ENCODE measurements around the gene TMEM141. TPM values are rescaled to one million over a fixed set of nuclear protein-coding genes. Genes with fewer than 3 reads are reported as not detected.
"Not testable (repeated sequence)": the region's sequence is repeated elsewhere in the genome, so short reads cannot be mapped to it uniquely, and the experiment has no call there.

TMEM141 gene
- total RNA-seq, 4 donors from 2014 or later = 179 to 392 (median 224) TPM

DNA sequence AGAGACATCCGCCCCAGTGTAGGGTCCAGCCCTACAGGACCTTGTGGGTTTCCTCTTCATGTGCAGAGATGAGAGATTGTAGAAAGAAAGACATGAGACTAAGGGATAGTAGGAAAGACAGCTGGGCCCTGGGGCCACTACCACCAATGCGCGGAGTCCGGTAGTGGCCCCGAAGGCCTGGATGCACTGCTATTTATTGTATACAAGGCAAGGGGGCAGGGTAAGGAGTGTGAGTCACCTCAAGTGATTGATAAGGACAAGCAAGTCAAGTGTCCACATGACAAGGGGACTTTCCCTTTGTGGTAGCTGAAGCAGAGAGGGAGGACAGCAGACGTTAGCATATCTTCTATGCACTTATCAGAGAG is 6.2 kb upstream of the TMEM141 start:
- TF ChIP-seq, protein P1, sequence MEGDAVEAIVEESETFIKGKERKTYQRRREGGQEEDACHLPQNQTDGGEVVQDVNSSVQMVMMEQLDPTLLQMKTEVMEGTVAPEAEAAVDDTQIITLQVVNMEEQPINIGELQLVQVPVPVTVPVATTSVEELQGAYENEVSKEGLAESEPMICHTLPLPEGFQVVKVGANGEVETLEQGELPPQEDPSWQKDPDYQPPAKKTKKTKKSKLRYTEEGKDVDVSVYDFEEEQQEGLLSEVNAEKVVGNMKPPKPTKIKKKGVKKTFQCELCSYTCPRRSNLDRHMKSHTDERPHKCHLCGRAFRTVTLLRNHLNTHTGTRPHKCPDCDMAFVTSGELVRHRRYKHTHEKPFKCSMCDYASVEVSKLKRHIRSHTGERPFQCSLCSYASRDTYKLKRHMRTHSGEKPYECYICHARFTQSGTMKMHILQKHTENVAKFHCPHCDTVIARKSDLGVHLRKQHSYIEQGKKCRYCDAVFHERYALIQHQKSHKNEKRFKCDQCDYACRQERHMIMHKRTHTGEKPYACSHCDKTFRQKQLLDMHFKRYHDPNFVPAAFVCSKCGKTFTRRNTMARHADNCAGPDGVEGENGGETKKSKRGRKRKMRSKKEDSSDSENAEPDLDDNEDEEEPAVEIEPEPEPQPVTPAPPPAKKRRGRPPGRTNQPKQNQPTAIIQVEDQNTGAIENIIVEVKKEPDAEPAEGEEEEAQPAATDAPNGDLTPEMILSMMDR (IDR thresholded peaks at IDR 0.05) = no peak
- no peak for TF ChIP-seq EP300 (IDR thresholded peaks at IDR 0.05; ENCODE audit: low read depth)
- TF ChIP-seq POLR2AphosphoS5 (IDR thresholded peaks at IDR 0.05) = no peak
- no peak for TF ChIP-seq POLR2A (IDR thresholded peaks at IDR 0.05)
- WGBS, 2 donors (ENCODE audit: low coverage in 1 of 2) = 89% methylated on average over 6 of the region's 6 CpGs; no CpG with 5 or more reads in 1 of the 2 donors
- in situ Hi-C loops (cut with MboI; ENCODE audit: low pct_ligation_motif_present in 1 of 4, low pct_unique_long_range_greater_than_20kb in 1 of 4, low sequenced_read_pairs in 3 of 4) = loop anchor here (10.0 to 25.0 kb wide), 3 partner anchors 250 to 260 kb away; partner anchors contain the start of genes FUT7 (in 3 of the 4), NPDC1 (in 3 of the 4) and ABCA2 (in 2 of the 4)
- no peaks in the 10 kb centered on the region for H3K27me3 ChIP-seq
- H3K36me3 ChIP-seq = no peaks in the 10 kb centered on the region
- H3K4me3 ChIP-seq = no peak overlapping the region
- peaks cover 9 to 26% (median 16%) of the 10 kb centered on the region in 4 donors for H3K4me1 ChIP-seq
- intact Hi-C loops (cut with DNase I; ENCODE audit: low total_unique reads) = no loop called here
- no peak for DNase-seq
- no peak overlapping the region for H3K27ac ChIP-seq
- H3K9me3 ChIP-seq = no peaks in the 10 kb centered on the region

DNA sequence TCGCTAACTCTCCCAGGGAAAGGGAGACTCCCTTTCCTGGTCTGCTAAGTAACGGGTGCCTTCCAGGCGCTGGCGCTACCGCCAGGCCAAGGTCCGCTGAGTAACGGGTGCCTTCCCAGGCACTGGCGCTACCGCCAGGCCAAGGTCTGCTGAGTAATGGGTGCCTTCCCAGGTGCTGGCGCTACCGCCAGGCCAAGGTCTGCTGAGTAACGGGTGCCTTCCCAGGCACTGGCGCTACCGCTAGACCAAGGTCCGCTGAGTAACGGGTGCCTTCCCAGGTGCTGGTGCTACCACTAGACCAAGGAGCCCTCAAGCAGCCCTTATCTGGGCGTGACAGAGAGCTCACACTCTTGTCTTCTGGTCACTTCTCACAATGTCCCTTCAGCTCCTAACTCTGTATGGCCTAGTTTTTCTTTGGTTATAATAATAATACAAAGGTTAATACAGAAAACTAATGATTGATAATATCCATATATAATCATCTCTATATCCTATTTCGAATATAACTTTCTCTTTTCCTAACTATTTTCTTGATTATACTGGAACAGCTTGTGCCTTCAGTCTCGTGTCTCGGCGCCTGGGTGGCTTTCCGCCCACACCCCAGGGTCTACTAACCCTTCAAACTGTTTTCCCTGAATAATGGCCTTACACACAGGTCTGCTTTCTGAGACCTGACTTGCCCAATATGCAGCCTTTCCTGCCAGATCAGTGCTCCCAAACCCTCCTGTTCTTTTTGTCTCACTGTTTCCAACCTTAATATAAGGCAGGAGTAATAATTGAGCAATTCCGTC is 5.4 kb upstream of the TMEM141 start:
- peak; percentile 9 for DNase-seq
- intact Hi-C loops (cut with DNase I; ENCODE audit: low total_unique reads) (loop anchor here (2.0 kb wide), 1 partner anchor 249 kb away; no protein-coding TSS in a partner anchor), in situ Hi-C loops (cut with MboI; ENCODE audit: low pct_ligation_motif_present in 1 of 4, low pct_unique_long_range_greater_than_20kb in 1 of 4, low sequenced_read_pairs in 3 of 4) (loop anchor here (10.0 to 25.0 kb wide), 3 partner anchors 249 to 259 kb away; partner anchors contain the start of genes FUT7 (in 3 of the 4), NPDC1 (in 3 of the 4) and ABCA2 (in 2 of the 4))
- H3K4me1 ChIP-seq = peaks cover 14 to 33% (median 21%) of the 10 kb centered on the region in 4 donors
- not testable (repeated sequence) for H3K36me3 ChIP-seq, H3K27me3 ChIP-seq, H3K9me3 ChIP-seq, H3K27ac ChIP-seq, H3K4me3 ChIP-seq
- WGBS, 2 donors (ENCODE audit: low coverage in 1 of 2) = 67 to 77% methylated on average over 6 to 19 of the region's 23 CpGs

DNA sequence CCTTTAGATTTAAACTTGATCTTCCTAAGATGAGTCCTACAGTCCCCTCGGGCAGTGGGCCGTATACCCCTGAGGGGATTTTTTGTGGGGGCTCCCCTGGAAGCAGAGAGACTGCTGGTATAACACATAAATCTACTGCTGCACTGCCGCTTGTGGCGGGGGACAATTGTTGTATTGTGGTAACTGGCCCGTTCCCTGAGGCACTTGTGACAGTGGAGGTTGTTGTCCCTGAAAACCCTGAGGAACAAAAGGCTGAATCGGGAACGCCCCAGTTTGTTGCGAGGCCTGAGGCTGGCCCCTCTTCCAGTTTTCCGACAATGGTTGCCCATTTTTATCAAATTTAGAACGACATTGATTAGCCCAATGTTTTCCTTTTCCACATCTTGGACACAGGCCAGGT is 4.7 kb upstream of the TMEM141 start:
- DNase-seq = no peak
- Histone ChIP-seq H3K27ac (peak overlapping the region in 1 of 4 donors; percentile 95), H3K9me3 (no peaks in the 10 kb centered on the region), H3K27me3 (no peaks in the 10 kb centered on the region), H3K36me3 (no peaks in the 10 kb centered on the region), H3K4me1 (peaks cover 14 to 33% (median 22%) of the 10 kb centered on the region in 4 donors), H3K4me3 (no peak overlapping the region)
- intact Hi-C loops (cut with DNase I; ENCODE audit: low total_unique reads) (loop anchor here (2.0 kb wide), 1 partner anchor 248 kb away; no protein-coding TSS in a partner anchor), in situ Hi-C loops (cut with MboI; ENCODE audit: low pct_ligation_motif_present in 1 of 4, low pct_unique_long_range_greater_than_20kb in 1 of 4, low sequenced_read_pairs in 3 of 4) (loop anchor here (10.0 to 25.0 kb wide), 3 partner anchors 248 to 258 kb away; partner anchors contain the start of genes FUT7 (in 3 of the 4), NPDC1 (in 3 of the 4) and ABCA2 (in 2 of the 4))
- 63% methylated on average over 10 of the region's 10 CpGs; no CpG with 5 or more reads in 1 of the 2 donors for WGBS, 2 donors (ENCODE audit: low coverage in 1 of 2)
- TF ChIP-seq EP300 (IDR thresholded peaks at IDR 0.05; ENCODE audit: low read depth) (no peak), POLR2AphosphoS5 (IDR thresholded peaks at IDR 0.05) (no peak), POLR2A (IDR thresholded peaks at IDR 0.05) (no peak)
- TF ChIP-seq, protein P1 (IDR thresholded peaks at IDR 0.05) = no peak

DNA sequence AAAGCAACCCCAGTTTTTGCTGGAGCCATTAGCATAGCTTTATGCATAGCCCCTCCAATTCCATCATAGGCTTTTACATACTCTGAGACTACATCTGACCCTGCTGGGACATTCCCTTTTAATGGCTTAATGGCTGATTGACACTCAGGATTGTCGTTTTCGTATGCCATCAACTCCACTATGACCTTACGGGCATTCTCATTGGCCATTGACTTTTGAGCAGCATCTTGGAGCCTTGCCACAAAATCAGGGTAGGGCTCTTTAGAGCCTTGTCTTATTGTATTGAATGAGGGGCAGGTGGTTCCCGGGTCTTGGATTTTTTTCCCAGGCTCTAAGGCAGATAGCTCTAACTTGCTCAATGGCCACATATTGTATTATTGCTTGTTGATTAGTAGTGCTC is 4.2 kb upstream of the TMEM141 start:
- not testable (repeated sequence) for H3K4me3 ChIP-seq, H3K36me3 ChIP-seq, H3K27me3 ChIP-seq, H3K9me3 ChIP-seq
- peak; percentile 45 for DNase-seq
- WGBS, 2 donors (ENCODE audit: low coverage in 1 of 2) = 17 to 29% methylated on average over 4 of the region's 4 CpGs
- H3K27ac ChIP-seq = peak overlapping the region in 1 of 4 donors; percentile 95
- intact Hi-C loops (cut with DNase I; ENCODE audit: low total_unique reads) (loop anchor here (2.0 kb wide), 1 partner anchor 248 kb away; no protein-coding TSS in a partner anchor), in situ Hi-C loops (cut with MboI; ENCODE audit: low pct_ligation_motif_present in 1 of 4, low pct_unique_long_range_greater_than_20kb in 1 of 4, low sequenced_read_pairs in 3 of 4) (loop anchor here (10.0 to 25.0 kb wide), 3 partner anchors 248 to 258 kb away; partner anchors contain the start of genes FUT7 (in 3 of the 4), NPDC1 (in 3 of the 4) and ABCA2 (in 2 of the 4))
- H3K4me1 ChIP-seq = peaks cover 14 to 38% (median 27%) of the 10 kb centered on the region in 4 donors
